HL-60 (cell line): ENCODE data around the gene MCM7.

Experiments used
- DNase-seq, 2 experiments: peaks; one replicate each; pipeline ENCODE4 v3.0.0-alpha.2; 2010 to 2020; ENCODE audit warnings: low read depth in 1 of 2, low spot score in 1 of 2
- H3K27ac ChIP-seq: fragments of 250-450 bp; sonication (Bioruptor Pico); replicated peaks from 2 replicates; pipeline ENCODE4 v1.5.1; 2020; ENCODE audit warnings: mild to moderate bottlenecking, moderate library complexity
- H3K27me3 ChIP-seq: fragments of 250-450 bp; sonication (Bioruptor Pico); 2 replicates; pipeline ENCODE4 v1.5.1; 2021; ENCODE audit warnings: mild to moderate bottlenecking, moderate library complexity; ENCODE audit not compliant: insufficient read depth, poor library complexity, severe bottlenecking
- H3K4me3 ChIP-seq: replicated peaks from 2 replicates; pipeline ENCODE4 v1.5.1; 2011; ENCODE audit warnings: mild to moderate bottlenecking, control low read depth, low read length; ENCODE audit not compliant: insufficient read depth
- GABPA ChIP-seq: IDR thresholded peaks from 2 replicates; pipeline ENCODE4 v1.6.1; 2012; ENCODE audit warnings: low read depth
- POLR2AphosphoS5 ChIP-seq: IDR thresholded peaks from 2 replicates; pipeline ENCODE4 v1.6.1; 2012; ENCODE audit warnings: low read depth
- SPI1 ChIP-seq: IDR thresholded peaks from 2 replicates; pipeline ENCODE4 v1.6.1; 2012; ENCODE audit warnings: low read depth, mild to moderate bottlenecking, borderline replicate concordance
- TF ChIP-seq, protein P1 (sequence below): IDR thresholded peaks from one replicate; pipeline ENCODE4 v1.5.1; 2011; ENCODE audit warnings: low read length, control low read depth, inconsistent platforms; ENCODE audit not compliant: insufficient read depth
- TF ChIP-seq, protein P2 (sequence below): IDR thresholded peaks from 2 replicates; pipeline ENCODE4 v1.6.1; 2012; ENCODE audit warnings: low read depth; ENCODE audit not compliant: insufficient replicate concordance

Gene MCM7

DNA sequence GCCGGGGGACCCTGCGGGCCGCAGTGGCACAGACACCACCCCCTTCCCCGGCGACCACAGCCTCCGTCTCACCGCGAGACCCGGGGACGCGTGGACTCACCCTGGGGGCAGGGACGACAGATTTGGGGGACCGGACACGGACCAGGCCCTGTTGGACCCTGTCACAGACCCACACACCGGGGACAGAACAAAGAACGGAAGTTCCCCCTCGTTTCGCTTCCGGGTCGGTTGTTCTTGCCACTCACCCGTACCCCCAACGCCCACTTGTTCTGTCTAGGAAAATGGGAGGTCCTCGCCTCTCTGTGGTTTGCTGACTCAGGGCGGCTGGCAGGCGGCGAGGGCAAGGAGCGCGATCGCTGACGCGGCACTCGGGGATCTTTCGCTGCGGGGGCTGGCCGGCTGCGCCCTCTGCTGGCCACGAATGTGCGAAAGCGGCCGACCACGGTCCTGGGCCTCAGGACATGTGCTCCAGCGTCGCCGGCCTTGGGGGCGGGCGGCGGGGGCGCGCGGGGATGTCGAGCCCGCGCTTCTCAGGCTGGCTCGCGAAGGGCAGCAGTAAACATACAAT lies 19.6 kb downstream of the MCM7 start, which contains the start of gene ZNF3:
ZNF3 (minus strand) TSS at position 189 of the 568 bp plus-strand sequence. CDS start 4,366 bp downstream, outside the sequence.
- TF ChIP-seq SPI1 = peak; percentile 24; the same call in 1 of the 2 replicates
- TF ChIP-seq GABPA = peak; percentile 99
- TF ChIP-seq, protein P1, sequence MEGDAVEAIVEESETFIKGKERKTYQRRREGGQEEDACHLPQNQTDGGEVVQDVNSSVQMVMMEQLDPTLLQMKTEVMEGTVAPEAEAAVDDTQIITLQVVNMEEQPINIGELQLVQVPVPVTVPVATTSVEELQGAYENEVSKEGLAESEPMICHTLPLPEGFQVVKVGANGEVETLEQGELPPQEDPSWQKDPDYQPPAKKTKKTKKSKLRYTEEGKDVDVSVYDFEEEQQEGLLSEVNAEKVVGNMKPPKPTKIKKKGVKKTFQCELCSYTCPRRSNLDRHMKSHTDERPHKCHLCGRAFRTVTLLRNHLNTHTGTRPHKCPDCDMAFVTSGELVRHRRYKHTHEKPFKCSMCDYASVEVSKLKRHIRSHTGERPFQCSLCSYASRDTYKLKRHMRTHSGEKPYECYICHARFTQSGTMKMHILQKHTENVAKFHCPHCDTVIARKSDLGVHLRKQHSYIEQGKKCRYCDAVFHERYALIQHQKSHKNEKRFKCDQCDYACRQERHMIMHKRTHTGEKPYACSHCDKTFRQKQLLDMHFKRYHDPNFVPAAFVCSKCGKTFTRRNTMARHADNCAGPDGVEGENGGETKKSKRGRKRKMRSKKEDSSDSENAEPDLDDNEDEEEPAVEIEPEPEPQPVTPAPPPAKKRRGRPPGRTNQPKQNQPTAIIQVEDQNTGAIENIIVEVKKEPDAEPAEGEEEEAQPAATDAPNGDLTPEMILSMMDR = peak; percentile 70
- TF ChIP-seq, protein P2, sequence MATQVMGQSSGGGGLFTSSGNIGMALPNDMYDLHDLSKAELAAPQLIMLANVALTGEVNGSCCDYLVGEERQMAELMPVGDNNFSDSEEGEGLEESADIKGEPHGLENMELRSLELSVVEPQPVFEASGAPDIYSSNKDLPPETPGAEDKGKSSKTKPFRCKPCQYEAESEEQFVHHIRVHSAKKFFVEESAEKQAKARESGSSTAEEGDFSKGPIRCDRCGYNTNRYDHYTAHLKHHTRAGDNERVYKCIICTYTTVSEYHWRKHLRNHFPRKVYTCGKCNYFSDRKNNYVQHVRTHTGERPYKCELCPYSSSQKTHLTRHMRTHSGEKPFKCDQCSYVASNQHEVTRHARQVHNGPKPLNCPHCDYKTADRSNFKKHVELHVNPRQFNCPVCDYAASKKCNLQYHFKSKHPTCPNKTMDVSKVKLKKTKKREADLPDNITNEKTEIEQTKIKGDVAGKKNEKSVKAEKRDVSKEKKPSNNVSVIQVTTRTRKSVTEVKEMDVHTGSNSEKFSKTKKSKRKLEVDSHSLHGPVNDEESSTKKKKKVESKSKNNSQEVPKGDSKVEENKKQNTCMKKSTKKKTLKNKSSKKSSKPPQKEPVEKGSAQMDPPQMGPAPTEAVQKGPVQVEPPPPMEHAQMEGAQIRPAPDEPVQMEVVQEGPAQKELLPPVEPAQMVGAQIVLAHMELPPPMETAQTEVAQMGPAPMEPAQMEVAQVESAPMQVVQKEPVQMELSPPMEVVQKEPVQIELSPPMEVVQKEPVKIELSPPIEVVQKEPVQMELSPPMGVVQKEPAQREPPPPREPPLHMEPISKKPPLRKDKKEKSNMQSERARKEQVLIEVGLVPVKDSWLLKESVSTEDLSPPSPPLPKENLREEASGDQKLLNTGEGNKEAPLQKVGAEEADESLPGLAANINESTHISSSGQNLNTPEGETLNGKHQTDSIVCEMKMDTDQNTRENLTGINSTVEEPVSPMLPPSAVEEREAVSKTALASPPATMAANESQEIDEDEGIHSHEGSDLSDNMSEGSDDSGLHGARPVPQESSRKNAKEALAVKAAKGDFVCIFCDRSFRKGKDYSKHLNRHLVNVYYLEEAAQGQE = peak; percentile 11
- TF ChIP-seq POLR2AphosphoS5 = peak; percentile 66
- H3K27ac ChIP-seq = peak within 1 kb of the TSS; percentile 88
- peak within 1 kb of the TSS; percentile 98 for H3K4me3 ChIP-seq
- no peaks in the 10 kb centered on the region for H3K27me3 ChIP-seq
- peak; percentile 99 for DNase-seq

DNA sequence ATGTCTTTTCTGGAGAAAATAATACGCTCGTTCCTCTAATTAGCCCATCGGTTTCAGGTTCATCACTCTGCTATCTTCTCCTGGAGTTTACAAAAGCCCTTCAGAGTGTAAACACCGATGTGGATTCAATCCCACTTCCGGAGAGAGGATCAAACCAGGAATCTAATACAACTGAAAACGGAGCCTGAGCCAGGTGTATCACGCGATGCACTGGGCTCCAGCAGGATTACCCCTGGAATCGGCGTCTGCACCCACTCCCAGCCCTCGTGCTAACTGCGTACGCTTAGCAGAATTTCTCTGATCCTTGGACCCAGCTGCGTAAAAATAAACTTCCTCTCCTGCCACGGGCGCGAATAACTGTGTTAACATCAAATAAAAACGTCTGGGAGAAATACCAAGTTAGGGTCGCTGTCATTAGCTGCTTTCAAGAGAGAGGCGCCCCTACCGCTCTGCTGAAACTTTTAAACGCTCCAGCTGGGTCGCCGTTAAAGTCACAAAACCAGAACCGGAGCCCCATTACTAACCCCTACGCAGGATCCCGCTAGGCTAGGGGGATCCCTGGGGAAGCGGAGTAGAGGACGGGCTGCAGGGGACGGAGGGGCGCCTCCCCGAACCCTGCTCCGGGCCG lies 20.2 kb downstream of the MCM7 start:
- DNase-seq = peak in 1 of 2 experiments; percentile 38
- H3K27me3 ChIP-seq = no peaks in the 10 kb centered on the region
- peak overlapping the region; percentile 88 for H3K27ac ChIP-seq
- peak overlapping the region; percentile 98 for H3K4me3 ChIP-seq
- TF ChIP-seq POLR2AphosphoS5 (no peak), SPI1 (no peak), GABPA (no peak)
- TF ChIP-seq, protein P1 = no peak
- TF ChIP-seq, protein P2 = no peak

DNA sequence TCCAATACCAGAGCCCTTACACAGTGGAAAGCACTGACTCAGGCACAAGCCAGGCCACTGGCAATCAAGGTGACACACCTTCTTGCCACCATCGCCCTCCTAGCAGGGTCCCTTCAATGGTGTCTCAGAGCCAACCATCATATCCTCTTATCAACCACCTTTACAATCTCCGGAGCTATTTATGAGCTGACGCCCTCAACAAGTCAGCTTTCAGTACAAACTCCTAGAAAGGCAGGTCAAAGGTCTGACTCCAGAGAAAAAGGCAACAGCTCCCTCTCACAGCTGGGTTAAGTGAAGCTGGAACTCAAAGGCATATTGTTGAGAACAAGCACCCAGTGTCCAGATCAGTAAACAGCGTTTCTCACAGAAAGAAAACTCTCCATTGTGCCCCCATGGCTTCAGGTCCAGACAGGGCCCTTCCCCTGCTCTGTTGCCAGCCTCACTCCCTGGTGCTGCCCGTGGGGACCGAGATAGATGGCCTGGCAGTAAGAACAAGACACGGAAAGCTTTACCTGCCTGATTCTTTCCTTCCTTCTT lies 22.1 kb downstream of the MCM7 start:
- no peak for DNase-seq
- no peaks in the 10 kb centered on the region for H3K27me3 ChIP-seq
- no peak overlapping the region for H3K4me3 ChIP-seq
- H3K27ac ChIP-seq = no peak overlapping the region
- TF ChIP-seq, protein P1 = no peak
- no peak for TF ChIP-seq SPI1
- no peak for TF ChIP-seq POLR2AphosphoS5
- TF ChIP-seq, protein P2 = no peak
- no peak for TF ChIP-seq GABPA
